GM21529 (cell line): ENCODE results near the gene SORCS2.

Experiments used
- ATAC-seq: cut with Tn5 transposase; IDR thresholded peaks from one replicate; pipeline ENCODE4 v1.9.1; 2021; ENCODE audit not compliant: unreplicated experiment

SORCS2 gene

DNA sequence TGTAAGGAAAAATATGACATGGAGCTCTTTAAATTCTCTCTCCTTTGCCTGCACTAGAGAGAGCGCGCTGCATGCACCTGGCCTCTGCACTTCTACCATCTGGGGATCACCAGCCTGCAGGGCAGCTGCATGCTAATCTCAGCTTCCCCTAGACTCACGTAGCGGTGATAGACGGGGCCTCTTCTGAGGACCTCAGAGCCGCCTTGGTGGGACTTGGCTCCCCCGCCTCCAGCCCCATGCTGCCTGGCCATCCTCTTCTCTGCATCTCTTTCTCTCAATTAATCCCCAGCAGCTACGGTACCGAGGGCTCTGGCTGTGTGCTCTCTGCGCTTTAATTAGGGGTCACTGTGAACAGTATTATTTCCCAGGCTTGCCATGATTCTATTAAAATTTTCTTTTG lies 295.2 kb downstream of the SORCS2 start:
- ATAC-seq = no peak

DNA sequence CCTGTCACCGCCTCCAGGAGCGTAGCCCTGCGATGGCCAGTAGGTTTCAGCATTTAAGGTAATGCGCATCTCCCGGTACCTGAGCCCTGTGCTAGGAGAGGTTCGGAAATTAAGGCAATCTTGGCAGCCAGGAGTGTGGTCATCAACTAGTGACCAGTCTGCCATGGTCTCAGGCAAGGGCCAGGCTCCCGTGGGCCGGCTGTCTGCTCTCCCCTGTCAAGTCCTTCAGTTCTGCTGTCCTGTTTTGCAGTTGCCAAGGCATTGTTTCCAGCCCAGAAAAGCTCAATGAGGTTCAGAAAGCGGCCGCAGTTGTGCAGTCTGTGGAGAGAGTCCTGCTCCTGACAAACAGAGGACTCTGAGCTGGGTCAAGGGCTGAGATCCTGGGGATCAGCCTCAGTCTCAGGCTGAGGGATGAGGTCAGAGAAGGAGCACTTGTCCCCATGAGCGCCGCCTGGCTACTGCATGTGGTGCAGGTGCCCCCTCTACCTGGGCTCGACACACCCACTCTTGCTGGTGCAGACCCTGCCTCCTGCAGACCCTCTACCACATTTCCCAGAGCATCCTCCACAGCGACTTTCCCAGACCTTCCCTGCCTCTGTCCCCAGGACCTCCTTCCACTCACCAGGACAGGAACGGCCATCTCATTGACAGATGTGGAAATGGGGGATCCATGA lies 295.8 kb downstream of the SORCS2 start:
- ATAC-seq = no peak

GRCh38 chr4:7491915-7492314 lies 299.6 kb downstream of the SORCS2 start:
- ATAC-seq = no peak

DNA sequence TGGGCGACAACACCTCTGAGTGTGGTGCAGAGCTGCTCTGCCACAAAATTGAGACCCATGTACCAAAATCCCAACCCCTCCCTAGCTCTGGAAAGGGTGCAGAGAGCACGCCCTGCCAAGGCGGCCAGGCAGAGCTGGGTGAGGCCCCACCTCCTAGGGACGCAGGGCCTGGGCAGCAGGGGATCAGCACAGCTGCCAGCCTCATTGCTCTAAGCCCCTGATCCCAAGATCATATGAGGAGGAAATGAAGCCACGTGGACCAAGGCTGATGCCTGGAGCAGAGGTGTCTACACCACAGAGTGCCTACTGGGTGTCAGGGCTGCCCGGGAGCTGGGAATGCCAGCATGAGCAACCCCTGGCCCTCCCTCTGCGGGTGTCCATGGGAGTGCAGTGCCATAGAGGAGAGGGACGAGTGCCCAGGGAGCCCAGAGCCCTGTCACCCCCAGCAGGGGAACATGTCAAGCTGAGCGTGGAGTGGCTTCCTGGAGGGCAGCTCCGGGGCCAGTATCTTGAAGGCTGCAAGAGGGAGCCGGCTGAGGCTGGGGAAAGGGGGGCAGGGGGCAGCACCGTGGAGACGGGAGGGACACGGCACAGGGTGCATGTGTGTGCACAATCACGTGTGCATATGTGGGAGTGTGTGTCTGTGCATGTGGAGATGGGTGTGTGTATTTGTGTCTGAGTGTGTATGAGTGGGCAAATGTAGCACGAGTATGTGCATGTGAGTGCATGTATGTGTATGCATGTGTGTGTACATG lies 306.3 kb downstream of the SORCS2 start:
- ATAC-seq = no peak

DNA sequence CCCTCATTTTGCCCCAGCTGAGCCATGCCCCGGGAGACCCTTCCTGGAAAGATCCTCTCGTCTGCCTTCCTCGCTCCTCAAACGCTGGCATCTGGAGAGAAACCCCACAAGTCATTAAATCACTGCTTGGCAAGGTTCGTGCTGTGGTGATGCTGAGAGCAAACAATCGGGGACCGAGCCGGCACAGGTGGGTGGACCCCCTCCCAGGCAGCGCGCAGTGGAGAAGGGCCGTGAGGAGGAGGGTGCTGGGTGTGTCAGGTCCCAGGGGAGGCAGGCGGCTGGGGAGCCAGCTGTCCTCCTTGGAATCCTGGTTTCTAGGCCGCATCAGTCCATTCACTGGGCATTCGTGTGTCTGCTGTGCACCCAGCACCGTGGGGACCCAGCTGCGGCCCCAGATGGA lies 307.3 kb downstream of the SORCS2 start:
- no peak for ATAC-seq

- ATAC-seq = no peak
Observed at GRCh38 chr4:7500404-7500803, 308.1 kb downstream of the SORCS2 start.

- no peak for ATAC-seq
Observed at GRCh38 chr4:7501314-7501713, 309.0 kb downstream of the SORCS2 start.

DNA sequence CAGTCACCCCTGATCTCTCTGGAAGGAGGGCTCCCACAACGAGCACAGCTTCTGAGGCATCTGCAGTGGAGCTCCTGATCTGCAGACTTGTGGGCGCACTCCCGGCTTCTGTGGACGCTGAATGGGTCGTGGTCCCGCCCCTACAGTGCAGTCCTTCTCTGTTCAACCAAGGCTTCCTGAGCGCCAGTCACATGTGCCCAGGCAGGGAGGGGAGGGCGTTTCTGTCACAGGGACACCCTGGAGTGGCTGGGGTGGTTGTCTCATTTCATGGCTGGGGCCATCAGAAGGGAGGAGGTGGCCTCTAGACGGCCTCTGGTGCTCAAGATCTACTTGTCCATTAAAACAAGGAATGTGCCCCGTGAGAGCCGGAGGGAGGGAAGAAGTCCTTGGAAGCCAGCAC lies 309.5 kb downstream of the SORCS2 start:
- ATAC-seq = no peak

DNA sequence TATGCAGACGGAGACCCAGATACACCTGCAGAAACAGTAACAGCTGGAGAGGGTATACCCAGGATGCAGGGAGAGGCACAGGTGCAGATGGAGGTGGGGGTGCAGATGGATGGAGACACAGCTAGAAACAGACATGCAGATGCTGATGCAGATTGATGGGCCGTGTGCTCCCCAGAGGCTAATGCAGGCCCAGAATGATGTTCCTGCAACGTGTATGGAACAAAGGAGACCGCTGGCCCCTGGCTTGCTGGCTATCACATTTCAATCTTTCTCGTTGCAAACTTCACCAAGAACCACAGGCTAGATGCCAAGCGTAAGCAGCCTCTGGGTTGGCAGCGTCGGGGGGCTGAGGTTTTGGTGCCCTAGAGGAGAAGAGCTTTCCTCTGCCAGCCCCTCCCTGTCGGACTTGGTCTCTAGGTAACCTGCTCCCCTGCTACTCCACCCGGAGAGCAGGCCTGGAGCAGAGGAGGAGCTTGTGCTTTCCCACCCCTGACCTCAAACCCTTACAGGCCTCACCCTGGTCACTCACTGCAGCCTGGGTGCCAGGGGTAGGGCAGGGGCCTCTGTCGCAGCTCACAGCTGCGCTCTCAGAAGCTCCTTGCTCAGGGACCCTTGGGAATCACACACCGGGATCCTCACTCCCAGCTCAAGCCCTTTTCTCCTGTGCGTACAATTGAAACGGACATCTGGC lies 311.4 kb downstream of the SORCS2 start:
- no peak for ATAC-seq

- no peak for ATAC-seq
Observed at GRCh38 chr4:7505116-7505900, 313.0 kb downstream of the SORCS2 start.

GRCh38 chr4:7506119-7506518 lies 313.8 kb downstream of the SORCS2 start:
- ATAC-seq = no peak

GRCh38 chr4:7506572-7506971 lies 314.2 kb downstream of the SORCS2 start:
- no peak for ATAC-seq

- ATAC-seq = no peak
Observed at GRCh38 chr4:7507381-7507780, 315.0 kb downstream of the SORCS2 start.

DNA sequence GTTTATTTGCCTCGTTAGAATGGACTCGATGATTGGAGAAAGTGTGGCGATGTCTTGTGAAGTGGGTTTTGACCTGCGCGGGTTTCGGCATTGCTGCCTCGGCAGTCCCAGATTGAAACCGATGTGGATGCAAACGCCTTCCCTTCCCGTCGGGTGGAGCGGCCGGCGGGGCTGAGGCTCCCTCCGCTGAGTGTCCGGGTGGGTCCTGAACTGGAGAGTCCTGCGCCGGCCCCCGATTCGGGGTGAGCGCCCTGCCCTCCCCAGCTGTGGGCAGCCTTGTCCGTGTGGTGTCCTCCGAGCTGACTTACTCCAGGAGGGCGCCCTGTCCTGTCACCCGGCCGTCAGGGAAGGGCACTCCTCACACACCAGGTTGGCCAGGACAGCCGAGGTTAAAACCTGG lies 317.7 kb downstream of the SORCS2 start:
- ATAC-seq = no peak

DNA sequence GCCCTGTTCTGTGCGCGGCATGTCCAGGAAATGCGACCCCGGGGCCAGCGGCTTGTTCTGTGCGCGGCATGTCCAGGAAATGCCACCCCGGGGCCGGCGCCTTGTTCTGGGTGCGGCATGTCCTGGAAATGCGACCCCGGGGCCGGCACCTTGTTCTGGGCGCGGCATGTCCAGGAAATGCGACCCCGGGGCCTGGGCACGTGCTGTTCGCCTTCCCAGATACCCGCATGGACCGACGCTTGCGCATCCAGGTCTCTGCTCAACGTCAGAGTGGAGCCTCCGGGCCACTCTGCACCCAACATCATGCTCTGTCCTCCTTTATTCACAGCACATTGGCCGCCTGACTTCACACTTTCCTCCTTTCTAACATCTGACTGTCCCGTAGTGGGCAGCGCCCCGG lies 318.2 kb downstream of the SORCS2 start:
- ATAC-seq = no peak

DNA sequence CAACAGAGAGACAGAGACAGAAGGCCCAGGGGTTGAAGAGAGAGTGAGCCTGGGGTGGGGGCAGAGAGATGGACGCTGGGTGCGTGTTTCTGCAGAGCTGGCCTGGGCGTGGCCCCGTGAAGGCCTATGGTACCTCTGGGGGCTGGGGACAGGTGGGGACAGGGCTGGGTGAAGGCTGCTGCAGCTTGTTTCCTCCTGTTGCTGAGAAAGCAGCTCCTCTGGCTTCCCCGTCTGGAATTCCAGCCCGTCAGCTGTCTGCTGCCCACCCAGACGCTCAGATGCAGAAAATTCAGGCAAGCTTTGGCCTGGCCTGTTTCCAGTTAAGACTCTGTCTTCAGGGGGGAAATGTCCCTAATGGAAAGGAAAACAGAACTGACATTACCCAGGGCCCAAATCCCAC lies 319.2 kb downstream of the SORCS2 start:
- ATAC-seq = no peak

DNA sequence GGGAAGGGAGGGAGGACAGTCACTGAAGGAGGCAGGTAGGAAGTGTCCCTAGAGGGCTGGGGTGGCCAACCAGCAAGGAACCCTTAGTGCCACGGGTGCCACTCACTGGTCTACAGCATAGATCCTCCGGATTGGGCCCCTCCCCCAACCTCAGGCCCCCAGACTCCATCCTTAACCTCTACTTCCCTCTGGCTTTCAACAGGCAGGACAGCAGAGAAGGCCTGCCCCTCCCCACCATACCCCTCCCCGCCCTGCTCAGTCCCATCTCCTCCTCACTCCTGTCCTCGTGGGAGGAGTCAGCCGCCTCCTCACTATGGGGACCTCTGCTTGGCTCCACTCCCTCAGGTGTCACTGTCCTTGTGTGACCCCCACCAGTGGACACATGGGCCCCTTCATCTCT lies 320.1 kb downstream of the SORCS2 start:
- ATAC-seq = no peak

DNA sequence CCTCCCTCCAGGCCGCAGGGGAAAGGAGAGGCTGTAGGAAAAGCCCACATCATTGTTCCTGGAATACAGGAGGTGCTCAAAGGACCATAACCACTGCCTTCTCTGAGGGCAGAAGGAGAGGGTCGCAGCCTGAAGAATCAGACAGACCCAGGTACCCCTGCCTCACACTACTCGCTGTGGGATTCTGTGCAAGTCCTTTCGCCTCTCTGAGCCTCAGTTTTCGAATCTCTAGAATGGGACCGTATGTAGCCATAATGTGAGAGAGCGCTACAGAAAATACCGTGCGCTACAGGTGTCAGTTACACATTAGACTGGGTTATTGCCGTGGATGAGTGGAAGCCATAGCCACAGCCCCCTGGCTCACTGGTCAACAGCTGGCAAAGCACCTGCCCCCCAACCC lies 320.6 kb downstream of the SORCS2 start:
- no peak for ATAC-seq

- ATAC-seq = no peak
Observed at GRCh38 chr4:7513671-7514070, 321.3 kb downstream of the SORCS2 start.

GRCh38 chr4:7514281-7514680 lies 321.9 kb downstream of the SORCS2 start:
- no peak for ATAC-seq

DNA sequence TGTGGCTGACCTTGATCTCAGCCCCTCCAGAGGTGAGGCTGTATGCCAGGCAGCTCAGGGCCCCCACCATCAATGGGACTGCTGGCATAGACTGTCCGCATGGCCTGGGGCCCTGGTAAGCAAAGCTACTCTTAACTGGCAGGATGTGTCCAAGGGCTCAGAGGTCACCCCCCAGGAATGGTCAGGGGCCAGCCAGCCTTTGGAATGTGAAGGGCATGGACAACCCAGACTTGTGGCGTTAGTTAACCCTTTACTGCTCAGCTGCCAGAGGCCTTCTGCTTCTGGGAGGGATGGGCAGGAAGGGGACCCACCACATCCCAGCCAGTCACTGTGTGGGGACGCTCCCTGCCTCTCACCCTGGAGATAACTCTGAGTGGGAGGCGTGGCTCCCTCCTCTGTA lies 322.5 kb downstream of the SORCS2 start:
- no peak for ATAC-seq
